Activated naive CD4-positive, alpha-beta T cell treated with anti-CD3 and anti-CD28 coated beads, Interleukin-2, amount 50 U/mL, for 24 hours (primary cell): ENCODE data around the gene HPD.
"Not testable (repeated sequence)": the region's sequence is repeated elsewhere in the genome, so short reads cannot be mapped to it uniquely, and the experiment has no call there.

Experiments used
- H3K27ac Mint-ChIP-seq: one replicate; pipeline ENCODE4 v1.8.0; 2021; ENCODE audit warnings: mild to moderate bottlenecking, mixed read lengths
- H3K27me3 Mint-ChIP-seq: one replicate; pipeline ENCODE4 v1.8.0; 2021; ENCODE audit warnings: mixed read lengths
- H3K36me3 Mint-ChIP-seq: one replicate; pipeline ENCODE4 v1.8.0; 2021; ENCODE audit warnings: mixed read lengths
- H3K4me1 Mint-ChIP-seq: one replicate; pipeline ENCODE4 v1.8.0; 2021; ENCODE audit warnings: mixed read lengths
- H3K4me3 Mint-ChIP-seq: one replicate; pipeline ENCODE4 v1.8.0; 2021; ENCODE audit warnings: mild to moderate bottlenecking, mixed read lengths
- H3K9me3 Mint-ChIP-seq: one replicate; pipeline ENCODE4 v1.8.0; 2021; ENCODE audit warnings: mixed read lengths

Gene HPD

GRCh38 chr12:121875582-121875981, 16.9 kb upstream of the HPD start:
- no peak overlapping the region for H3K27ac Mint-ChIP-seq
- H3K36me3 Mint-ChIP-seq: no peaks in the 10 kb centered on the region
- H3K4me3 Mint-ChIP-seq: no peak overlapping the region
- no peaks in the 10 kb centered on the region for H3K27me3 Mint-ChIP-seq
- H3K9me3 Mint-ChIP-seq: no peaks in the 10 kb centered on the region
- peaks cover 3% of the 10 kb centered on the region for H3K4me1 Mint-ChIP-seq

GRCh38 chr12:121874071-121874470, 15.4 kb upstream of the HPD start:
- Mint-ChIP-seq H3K27me3 (no peaks in the 10 kb centered on the region), H3K4me3 (no peak overlapping the region), H3K9me3 (no peaks in the 10 kb centered on the region), H3K4me1 (peaks cover 3% of the 10 kb centered on the region), H3K36me3 (no peaks in the 10 kb centered on the region), H3K27ac (no peak overlapping the region)

GRCh38 chr12:121873216-121873569, 14.5 kb upstream of the HPD start:
- Mint-ChIP-seq H3K36me3 (no peaks in the 10 kb centered on the region), H3K27ac (no peak overlapping the region), H3K27me3 (no peaks in the 10 kb centered on the region), H3K4me1 (peaks cover 3% of the 10 kb centered on the region), H3K9me3 (no peaks in the 10 kb centered on the region), H3K4me3 (no peak overlapping the region)

GRCh38 chr12:121872546-121873215, 14.0 kb upstream of the HPD start:
- no peaks in the 10 kb centered on the region for H3K27me3 Mint-ChIP-seq
- H3K27ac Mint-ChIP-seq: peak overlapping the region; percentile 72

GRCh38 chr12:121871467-121871866, 12.8 kb upstream of the HPD start:
- Mint-ChIP-seq H3K4me1 (peaks cover 3% of the 10 kb centered on the region), H3K4me3 (no peak overlapping the region), H3K27ac (no peak overlapping the region), H3K27me3 (no peaks in the 10 kb centered on the region), H3K9me3 (no peaks in the 10 kb centered on the region), H3K36me3 (no peaks in the 10 kb centered on the region)

More at GRCh38 chr12:121872546-121873215, 14.0 kb upstream of the HPD start:
- H3K4me1 Mint-ChIP-seq: peaks cover 3% of the 10 kb centered on the region
- H3K4me3 Mint-ChIP-seq: no peak overlapping the region
- no peaks in the 10 kb centered on the region for H3K36me3 Mint-ChIP-seq
- H3K9me3 Mint-ChIP-seq: no peaks in the 10 kb centered on the region

- not testable (repeated sequence) for H3K4me3 Mint-ChIP-seq, H3K27ac Mint-ChIP-seq, H3K4me1 Mint-ChIP-seq, H3K27me3 Mint-ChIP-seq, H3K36me3 Mint-ChIP-seq, H3K9me3 Mint-ChIP-seq
Observed at GRCh38 chr12:121869229-121869628, 10.6 kb upstream of the HPD start.

GRCh38 chr12:121866331-121866730, 7.7 kb upstream of the HPD start:
- Mint-ChIP-seq H3K27me3 (no peaks in the 10 kb centered on the region), H3K9me3 (no peaks in the 10 kb centered on the region), H3K36me3 (no peaks in the 10 kb centered on the region), H3K27ac (no peak overlapping the region), H3K4me3 (no peak overlapping the region), H3K4me1 (no peaks in the 10 kb centered on the region)

- H3K4me1 Mint-ChIP-seq: no peaks in the 10 kb centered on the region
- no peaks in the 10 kb centered on the region for H3K9me3 Mint-ChIP-seq
- H3K27me3 Mint-ChIP-seq: no peaks in the 10 kb centered on the region
- no peak overlapping the region for H3K4me3 Mint-ChIP-seq
- no peaks in the 10 kb centered on the region for H3K36me3 Mint-ChIP-seq
- no peak overlapping the region for H3K27ac Mint-ChIP-seq
Observed at GRCh38 chr12:121861636-121862254, 3.1 kb upstream of the HPD start.

- not testable (repeated sequence) for H3K4me1 Mint-ChIP-seq, H3K36me3 Mint-ChIP-seq, H3K9me3 Mint-ChIP-seq, H3K27ac Mint-ChIP-seq, H3K4me3 Mint-ChIP-seq, H3K27me3 Mint-ChIP-seq
Observed at GRCh38 chr12:121860699-121861098, 2.0 kb upstream of the HPD start.

GRCh38 chr12:121860257-121860656, 1.6 kb upstream of the HPD start:
- H3K9me3 Mint-ChIP-seq: no peaks in the 10 kb centered on the region
- H3K27ac Mint-ChIP-seq: no peak overlapping the region
- H3K27me3 Mint-ChIP-seq: no peaks in the 10 kb centered on the region
- no peaks in the 10 kb centered on the region for H3K36me3 Mint-ChIP-seq
- no peaks in the 10 kb centered on the region for H3K4me1 Mint-ChIP-seq
- no peak overlapping the region for H3K4me3 Mint-ChIP-seq

- H3K4me1 Mint-ChIP-seq: no peaks in the 10 kb centered on the region
- no peak overlapping the region for H3K4me3 Mint-ChIP-seq
- no peaks in the 10 kb centered on the region for H3K9me3 Mint-ChIP-seq
- no peaks in the 10 kb centered on the region for H3K36me3 Mint-ChIP-seq
- H3K27me3 Mint-ChIP-seq: no peaks in the 10 kb centered on the region
- no peak overlapping the region for H3K27ac Mint-ChIP-seq
Observed at GRCh38 chr12:121858318-121858661, 369 bp downstream of the HPD start.

- Mint-ChIP-seq H3K36me3 (peaks cover 2% of the 10 kb centered on the region), H3K27me3 (no peaks in the 10 kb centered on the region), H3K9me3 (no peaks in the 10 kb centered on the region), H3K4me3 (no peak overlapping the region), H3K4me1 (no peaks in the 10 kb centered on the region), H3K27ac (no peak overlapping the region)
Observed at GRCh38 chr12:121857322-121858246, 1.1 kb downstream of the HPD start.

GRCh38 chr12:121852392-121852791, 6.3 kb downstream of the HPD start:
- H3K27ac Mint-ChIP-seq, H3K4me3 Mint-ChIP-seq, H3K4me1 Mint-ChIP-seq, H3K27me3 Mint-ChIP-seq, H3K36me3 Mint-ChIP-seq, H3K9me3 Mint-ChIP-seq: not testable (repeated sequence)

- no peak overlapping the region for H3K27ac Mint-ChIP-seq
- H3K9me3 Mint-ChIP-seq: no peaks in the 10 kb centered on the region
- peaks cover 2% of the 10 kb centered on the region for H3K36me3 Mint-ChIP-seq
- no peaks in the 10 kb centered on the region for H3K27me3 Mint-ChIP-seq
- no peaks in the 10 kb centered on the region for H3K4me1 Mint-ChIP-seq
- H3K4me3 Mint-ChIP-seq: no peak overlapping the region
Observed at GRCh38 chr12:121849665-121850064, 9.0 kb downstream of the HPD start.

GRCh38 chr12:121849211-121849610, 9.4 kb downstream of the HPD start:
- no peaks in the 10 kb centered on the region for H3K9me3 Mint-ChIP-seq
- H3K36me3 Mint-ChIP-seq: peaks cover 2% of the 10 kb centered on the region
- H3K4me3 Mint-ChIP-seq: no peak overlapping the region
- H3K27ac Mint-ChIP-seq: no peak overlapping the region
- no peaks in the 10 kb centered on the region for H3K4me1 Mint-ChIP-seq
- no peaks in the 10 kb centered on the region for H3K27me3 Mint-ChIP-seq

- Mint-ChIP-seq H3K4me1 (no peaks in the 10 kb centered on the region), H3K27me3 (no peaks in the 10 kb centered on the region), H3K9me3 (no peaks in the 10 kb centered on the region), H3K4me3 (no peak overlapping the region), H3K36me3 (no peaks in the 10 kb centered on the region), H3K27ac (no peak overlapping the region)
Observed at GRCh38 chr12:121845701-121846100, 13.0 kb downstream of the HPD start.
